Peyer's patch (tissue), 4 donors: ENCODE measurements around the gene ZNF827.

ENCODE experiments used
- POLR2A ChIP-seq, 2 donors: fragments of 450-650 bp; IDR thresholded peaks; one replicate each; pipeline ENCODE4 v1.5.1; 2017; ENCODE audit warnings: antibody characterized with exemption in 2 of 2, mild to moderate bottlenecking in 2 of 2, moderate library complexity in 2 of 2
- TF ChIP-seq, protein P1 (sequence below), 6 experiments: fragments of 450-650 bp in 4 of 6; fragments of 200-600 bp in 2 of 6; sonication (generic) in 1 of 6; IDR thresholded peaks; one replicate each; pipeline ENCODE4 v1.5.1; 2017 to 2019; ENCODE audit warnings: antibody characterized with exemption in 6 of 6, mild to moderate bottlenecking in 3 of 6, moderate library complexity in 1 of 6

DNA sequence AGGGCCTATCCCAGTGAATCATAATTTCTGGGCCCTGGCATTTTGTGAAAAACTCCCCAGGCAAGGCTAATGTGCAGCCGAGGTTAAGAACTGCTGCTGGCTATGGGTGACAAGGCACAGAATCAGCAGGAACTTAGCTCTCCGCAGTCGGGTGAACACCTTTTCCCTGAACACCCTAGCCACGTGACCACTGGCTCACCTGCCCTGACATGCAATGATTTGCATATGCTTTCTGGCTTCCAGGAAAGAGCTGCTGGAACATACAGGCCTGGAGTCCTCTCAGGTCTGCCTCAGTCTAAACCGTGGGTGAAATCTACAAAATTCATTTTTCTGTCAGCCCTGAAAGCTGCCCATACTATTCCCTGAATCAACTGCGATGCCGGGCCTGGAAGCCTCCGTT lies 56.6 kb downstream of the ZNF827 start:
- no peak for TF ChIP-seq POLR2A (IDR thresholded peaks at IDR 0.05)
- TF ChIP-seq, protein P1, sequence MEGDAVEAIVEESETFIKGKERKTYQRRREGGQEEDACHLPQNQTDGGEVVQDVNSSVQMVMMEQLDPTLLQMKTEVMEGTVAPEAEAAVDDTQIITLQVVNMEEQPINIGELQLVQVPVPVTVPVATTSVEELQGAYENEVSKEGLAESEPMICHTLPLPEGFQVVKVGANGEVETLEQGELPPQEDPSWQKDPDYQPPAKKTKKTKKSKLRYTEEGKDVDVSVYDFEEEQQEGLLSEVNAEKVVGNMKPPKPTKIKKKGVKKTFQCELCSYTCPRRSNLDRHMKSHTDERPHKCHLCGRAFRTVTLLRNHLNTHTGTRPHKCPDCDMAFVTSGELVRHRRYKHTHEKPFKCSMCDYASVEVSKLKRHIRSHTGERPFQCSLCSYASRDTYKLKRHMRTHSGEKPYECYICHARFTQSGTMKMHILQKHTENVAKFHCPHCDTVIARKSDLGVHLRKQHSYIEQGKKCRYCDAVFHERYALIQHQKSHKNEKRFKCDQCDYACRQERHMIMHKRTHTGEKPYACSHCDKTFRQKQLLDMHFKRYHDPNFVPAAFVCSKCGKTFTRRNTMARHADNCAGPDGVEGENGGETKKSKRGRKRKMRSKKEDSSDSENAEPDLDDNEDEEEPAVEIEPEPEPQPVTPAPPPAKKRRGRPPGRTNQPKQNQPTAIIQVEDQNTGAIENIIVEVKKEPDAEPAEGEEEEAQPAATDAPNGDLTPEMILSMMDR (IDR thresholded peaks at IDR 0.05): no peak
